GM12892 (cell line): ENCODE results near the gene SNPH.
"Not testable (repeated sequence)": the region's sequence is repeated elsewhere in the genome, so short reads cannot be mapped to it uniquely, and the experiment has no call there.

Source experiments
- DNase-seq: peaks from one replicate; pipeline ENCODE4 v3.0.0; 2011; ENCODE audit not compliant: insufficient read length
- FAIRE-seq: peaks from 2 replicates; lab custom pipeline; 2011; peaks lifted over from hg19 to GRCh38; lab: Jason Lieb, UNC
- POLR2A ChIP-seq: IDR thresholded peaks from 2 replicates; pipeline ENCODE4 v1.6.1; 2011; ENCODE audit warnings: low read depth, low read length, control low read depth
- POLR2AphosphoS5 ChIP-seq: IDR thresholded peaks from 2 replicates; pipeline ENCODE4 v1.6.1; 2011; ENCODE audit warnings: low read depth, low read length, control low read depth
- TAF1 ChIP-seq: IDR thresholded peaks from 2 replicates; pipeline ENCODE4 v1.6.1; 2011; ENCODE audit warnings: low read depth, mild to moderate bottlenecking, control low read depth, low read length, borderline replicate concordance

The SNPH gene

DNA sequence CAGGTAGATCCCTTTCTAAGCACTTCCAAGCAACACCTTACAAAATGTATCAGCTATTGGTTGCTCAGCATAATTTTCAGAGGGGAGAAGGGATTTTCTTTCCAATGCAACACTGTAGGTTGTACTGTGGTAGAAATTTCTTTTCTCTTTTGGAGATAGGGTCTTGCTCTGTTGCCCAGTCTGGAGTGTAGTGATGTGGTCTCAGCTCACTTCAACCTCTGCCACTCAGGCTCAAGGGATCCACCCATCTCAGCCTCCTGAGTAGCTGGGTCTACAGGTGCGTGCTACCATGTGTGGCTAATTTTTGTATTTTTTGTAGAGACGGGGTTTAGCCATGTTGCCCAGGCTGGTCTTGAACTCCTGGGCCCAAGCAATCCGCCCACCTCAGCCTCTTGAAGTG lies 24.0 kb upstream of the SNPH start:
- DNase-seq, result no peak
- no peak for FAIRE-seq
- TF ChIP-seq POLR2AphosphoS5 (no peak), TAF1 (no peak), POLR2A (no peak)

DNA sequence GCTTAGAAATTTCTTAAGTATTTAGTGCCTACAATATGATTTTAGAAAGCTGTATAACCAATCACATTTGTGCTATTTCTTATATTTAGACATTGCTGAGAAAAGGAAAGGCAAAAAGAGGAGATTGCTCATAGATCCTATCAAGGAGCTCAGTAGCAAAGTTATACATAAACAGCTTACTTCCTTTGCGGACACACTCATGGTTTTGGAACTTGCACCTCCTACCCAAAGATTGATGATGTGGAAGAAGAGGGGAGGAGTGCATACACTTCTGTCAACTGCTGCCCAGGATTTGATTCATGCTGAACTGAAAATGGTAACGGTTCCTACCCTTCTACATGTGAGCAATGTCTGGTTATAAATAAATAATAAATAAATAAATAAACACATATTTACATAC lies 23.6 kb upstream of the SNPH start:
- DNase-seq, result no peak
- TF ChIP-seq POLR2AphosphoS5 (no peak), POLR2A (no peak), TAF1 (no peak)
- no peak for FAIRE-seq

DNA sequence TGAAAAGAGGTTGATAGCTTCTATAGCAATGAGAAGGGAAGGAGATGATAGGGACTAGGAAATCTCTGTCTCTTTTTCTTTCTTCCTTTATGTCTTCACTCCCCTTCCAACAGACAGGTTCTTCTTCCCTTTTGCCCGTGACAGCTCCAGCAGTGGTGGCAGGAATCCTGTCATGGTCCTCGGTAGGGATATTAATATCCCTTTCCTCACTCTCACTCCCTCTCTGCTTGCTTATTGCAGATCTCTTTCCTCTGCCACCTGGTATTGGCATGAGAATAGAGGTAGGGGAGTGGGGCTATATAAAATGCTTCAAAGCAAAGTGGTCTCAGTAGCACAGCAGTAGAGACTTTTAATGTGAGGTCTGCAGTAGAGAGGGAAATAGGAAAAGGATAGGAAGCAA lies 20.5 kb upstream of the SNPH start:
- FAIRE-seq, result no peak
- no peak for DNase-seq
- no peak for TF ChIP-seq POLR2A
- no peak for TF ChIP-seq POLR2AphosphoS5
- no peak for TF ChIP-seq TAF1

DNA sequence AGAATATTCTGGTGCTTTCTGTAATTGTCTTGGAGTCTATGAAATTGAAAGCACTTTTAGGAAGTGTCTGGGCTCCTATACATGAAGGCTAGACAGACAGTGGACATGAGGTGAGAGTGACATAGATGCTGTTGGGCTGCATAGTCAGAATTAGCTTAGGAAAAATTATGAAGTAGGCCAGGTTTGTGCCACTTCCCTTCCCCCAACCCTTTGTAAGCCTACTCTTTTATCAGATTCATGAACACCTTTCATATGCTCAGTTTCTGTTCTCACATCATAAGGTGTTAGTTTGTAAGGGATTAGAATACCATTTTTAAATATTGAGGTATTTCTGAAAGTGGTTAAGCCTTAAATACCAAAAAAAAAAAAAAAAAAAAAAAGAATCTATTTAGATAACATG lies 18.4 kb upstream of the SNPH start:
- no peak for TF ChIP-seq TAF1
- no peak for TF ChIP-seq POLR2A
- no peak for TF ChIP-seq POLR2AphosphoS5
- DNase-seq, result no peak
- no peak for FAIRE-seq

DNA sequence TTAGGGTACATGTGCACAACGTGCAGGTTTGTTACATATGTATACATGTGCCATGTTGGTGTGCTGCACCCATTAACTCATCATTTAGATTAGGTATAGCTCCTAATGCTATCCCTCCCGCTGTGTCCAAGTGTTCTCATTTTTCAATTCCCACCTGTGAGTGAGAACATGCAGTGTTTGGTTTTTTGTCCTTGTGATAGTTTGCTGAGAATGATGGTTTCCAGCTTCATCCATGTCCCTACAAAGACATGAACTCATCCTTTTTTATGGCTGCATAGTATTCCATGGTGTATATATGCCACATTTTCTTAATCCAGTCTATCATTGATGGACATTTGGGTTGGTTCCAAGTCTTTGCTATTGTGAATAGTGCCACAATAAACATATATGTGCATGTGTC lies 15.8 kb upstream of the SNPH start:
- not testable (repeated sequence) for FAIRE-seq, DNase-seq

DNA sequence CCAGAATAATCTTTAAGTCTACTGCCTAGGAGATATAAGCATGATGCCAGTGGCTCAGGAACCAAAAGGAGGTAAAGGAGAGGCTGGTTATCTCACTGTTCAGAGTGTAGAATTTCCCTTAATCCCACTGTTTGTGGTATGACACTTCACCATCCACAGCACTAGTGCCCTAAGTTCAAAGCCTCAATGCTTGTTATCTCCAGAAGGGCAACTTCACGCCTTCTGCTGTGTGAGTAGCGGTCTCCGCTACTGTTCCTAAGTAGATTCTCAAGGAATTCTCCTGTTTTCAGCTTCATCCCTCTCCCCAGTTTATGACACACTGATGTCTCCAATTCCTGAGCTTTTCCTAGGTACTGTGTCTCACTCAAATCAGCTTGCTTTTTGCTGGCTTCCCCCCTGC lies 13.7 kb upstream of the SNPH start:
- TF ChIP-seq POLR2AphosphoS5 (no peak), TAF1 (no peak), POLR2A (no peak)

DNA sequence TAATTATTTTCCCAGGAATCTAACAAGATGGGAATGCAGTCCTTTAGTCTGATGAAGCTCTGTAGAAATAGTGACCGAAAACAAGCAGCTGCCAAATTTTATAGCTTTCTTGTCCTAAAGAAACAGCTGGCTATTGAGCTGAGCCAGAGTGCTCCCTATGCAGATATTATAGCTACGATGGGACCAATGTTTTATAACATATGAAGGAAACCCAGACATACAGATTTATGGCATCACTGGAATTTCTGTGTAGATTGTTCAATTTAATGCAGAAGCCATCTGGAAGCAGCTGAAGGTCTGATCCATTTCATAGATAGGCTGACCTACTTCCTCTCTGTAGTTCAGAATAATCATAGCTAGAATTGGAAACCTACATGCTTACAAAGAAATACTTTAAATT lies 11.8 kb upstream of the SNPH start:
- no peak for DNase-seq
- no peak for FAIRE-seq
- TF ChIP-seq TAF1, result no peak
- no peak for TF ChIP-seq POLR2AphosphoS5
- TF ChIP-seq POLR2A, result no peak

More for the DNA sequence above, 13.7 kb upstream of the SNPH start:
- no peak for DNase-seq
- FAIRE-seq, result no peak

DNA sequence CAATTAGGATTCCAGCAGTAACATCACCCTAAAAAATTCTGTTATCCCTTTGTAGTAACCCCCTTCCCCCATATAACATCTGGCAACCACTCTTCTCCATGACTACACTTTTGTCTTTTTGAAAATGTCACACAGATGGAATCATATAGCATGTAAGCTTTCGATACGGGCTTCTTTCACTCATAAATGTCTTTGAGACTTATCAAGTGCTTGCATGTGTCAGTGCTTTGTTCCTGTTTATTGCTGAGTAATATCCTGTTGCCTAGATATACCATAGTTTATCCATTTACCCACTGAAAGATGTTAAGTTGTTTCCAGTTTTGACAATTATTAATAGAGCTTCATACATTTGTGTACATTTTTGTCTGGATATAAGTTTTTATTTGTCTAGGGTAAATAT lies 10.4 kb upstream of the SNPH start:
- DNase-seq (no peak), FAIRE-seq (no peak)
- TF ChIP-seq POLR2A, result no peak
- no peak for TF ChIP-seq POLR2AphosphoS5
- no peak for TF ChIP-seq TAF1

DNA sequence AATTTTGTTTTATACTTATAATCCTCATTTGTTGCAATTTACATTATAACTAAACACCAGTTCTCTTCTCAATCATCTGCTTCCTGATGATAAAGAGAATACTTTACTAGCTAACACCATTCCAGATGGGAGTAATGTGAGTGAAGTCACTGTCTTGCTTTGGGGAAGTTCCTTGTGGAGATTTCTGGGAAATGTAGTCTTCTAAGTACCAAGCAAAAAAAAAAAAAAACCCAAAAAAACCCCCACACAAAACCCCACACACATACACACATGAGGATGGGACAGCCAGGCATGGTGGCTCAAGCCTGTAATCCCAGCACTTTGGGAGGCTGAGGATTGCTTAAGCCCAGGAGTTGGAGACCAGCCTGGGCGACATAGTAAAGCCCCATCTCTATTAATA lies 2.2 kb upstream of the SNPH start:
- TF ChIP-seq POLR2AphosphoS5 (no peak), POLR2A (no peak), TAF1 (no peak)
- FAIRE-seq (no peak), DNase-seq (no peak)

DNA sequence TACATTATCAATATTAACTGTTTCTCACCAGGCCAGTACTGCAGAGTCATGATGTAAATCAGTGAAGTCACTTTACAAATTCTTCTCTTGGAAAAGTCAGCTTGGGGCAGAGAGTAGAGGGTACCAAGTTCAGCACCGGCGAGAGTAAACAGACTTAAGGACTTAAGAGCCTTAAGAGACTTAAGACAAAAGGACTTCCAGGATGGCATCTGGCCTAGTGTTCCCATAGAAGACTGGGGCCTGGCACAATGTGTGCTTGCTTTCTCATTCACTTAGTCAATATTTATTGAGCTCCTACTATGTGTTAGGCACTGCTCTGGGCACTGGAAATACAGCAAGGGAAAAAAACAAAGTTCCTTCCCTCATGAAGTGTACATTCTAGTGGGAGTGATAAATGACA lies 1.4 kb upstream of the SNPH start:
- DNase-seq, result no peak
- no peak for TF ChIP-seq POLR2A
- no peak for TF ChIP-seq POLR2AphosphoS5
- no peak for TF ChIP-seq TAF1
- FAIRE-seq, result no peak

DNA sequence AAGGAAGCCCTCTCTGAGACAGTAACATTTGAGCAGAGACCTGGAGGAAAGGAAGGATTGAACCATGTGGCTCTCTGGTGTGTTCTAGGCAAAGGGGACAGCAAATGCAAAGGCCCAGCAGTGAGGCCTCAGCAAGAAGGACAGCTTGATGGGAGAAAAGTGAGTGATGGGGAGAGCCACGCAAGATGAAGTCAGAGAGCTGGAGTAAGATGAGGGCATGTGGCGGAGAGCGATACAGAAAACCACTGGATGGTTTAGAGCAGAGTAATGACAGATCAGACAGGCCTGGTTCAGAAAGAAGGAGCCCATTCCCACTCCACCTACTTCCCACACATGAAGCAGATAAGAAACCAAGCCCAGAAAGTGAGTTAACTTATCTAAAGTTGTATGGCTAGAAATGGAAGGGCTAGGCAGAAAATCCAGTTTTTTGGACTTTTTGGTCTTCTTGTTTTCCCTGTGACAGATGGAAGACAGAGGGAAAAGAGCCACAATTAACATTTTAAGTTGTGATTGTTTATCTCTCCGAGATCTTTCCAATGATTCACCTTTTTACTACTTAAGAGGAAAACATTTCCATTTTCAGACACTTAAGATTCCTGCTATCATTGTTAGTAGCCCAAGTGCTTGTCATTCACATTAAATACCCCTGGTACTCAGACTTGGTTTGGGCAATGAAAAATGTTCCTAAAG lies 723 bp upstream of the SNPH start:
- DNase-seq (no peak), FAIRE-seq (no peak)
- no peak for TF ChIP-seq POLR2AphosphoS5
- no peak for TF ChIP-seq POLR2A
- no peak for TF ChIP-seq TAF1

DNA sequence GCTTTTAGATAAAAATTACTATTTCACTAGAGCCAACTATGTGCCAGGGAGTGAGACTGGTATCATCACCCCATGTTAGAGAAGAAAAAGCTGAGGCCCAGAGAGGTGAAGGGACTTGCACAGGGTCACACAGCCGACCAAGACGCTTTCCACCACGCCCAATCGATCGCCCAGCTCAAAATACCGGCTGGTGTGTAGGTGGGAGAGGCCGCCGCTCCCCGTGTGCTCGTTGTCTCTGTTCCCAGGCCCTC lies 253 bp upstream of the SNPH start:
- no peak for DNase-seq
- TF ChIP-seq TAF1 (no peak), POLR2AphosphoS5 (no peak), POLR2A (no peak)
- no peak for FAIRE-seq

DNA sequence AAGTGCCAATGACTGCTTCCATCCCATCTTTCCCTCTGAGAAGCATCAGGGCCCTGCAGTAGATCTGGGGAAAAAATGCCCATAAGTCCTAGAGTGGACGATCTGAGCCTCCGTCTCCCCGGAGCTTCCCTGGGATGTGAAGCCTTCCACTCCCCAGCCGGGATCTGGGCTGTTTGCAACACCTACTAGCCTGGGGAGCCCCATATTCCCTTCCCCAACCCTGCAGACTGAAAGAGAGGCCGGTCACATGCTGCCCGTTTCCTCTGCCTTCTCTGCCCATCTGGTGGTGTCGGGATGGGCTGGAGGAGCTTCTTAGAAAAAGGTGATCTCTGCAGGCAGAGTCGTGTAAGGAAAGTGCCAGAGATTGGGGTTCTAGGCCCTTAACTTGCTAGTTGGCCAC lies 1.1 kb downstream of the SNPH start:
- no peak for DNase-seq
- no peak for FAIRE-seq
- TF ChIP-seq POLR2A, result no peak
- TF ChIP-seq TAF1, result no peak
- no peak for TF ChIP-seq POLR2AphosphoS5
